GM19324 (cell line): Measurements from ENCODE around the gene TMEM161A.

Experiments
- ATAC-seq: cut with Tn5 transposase; IDR thresholded peaks from one replicate; pipeline ENCODE4 v1.9.1; 2021; ENCODE audit warnings: mild to moderate bottlenecking, moderate library complexity; ENCODE audit not compliant: unreplicated experiment, low FRiP score

TMEM161A gene

DNA sequence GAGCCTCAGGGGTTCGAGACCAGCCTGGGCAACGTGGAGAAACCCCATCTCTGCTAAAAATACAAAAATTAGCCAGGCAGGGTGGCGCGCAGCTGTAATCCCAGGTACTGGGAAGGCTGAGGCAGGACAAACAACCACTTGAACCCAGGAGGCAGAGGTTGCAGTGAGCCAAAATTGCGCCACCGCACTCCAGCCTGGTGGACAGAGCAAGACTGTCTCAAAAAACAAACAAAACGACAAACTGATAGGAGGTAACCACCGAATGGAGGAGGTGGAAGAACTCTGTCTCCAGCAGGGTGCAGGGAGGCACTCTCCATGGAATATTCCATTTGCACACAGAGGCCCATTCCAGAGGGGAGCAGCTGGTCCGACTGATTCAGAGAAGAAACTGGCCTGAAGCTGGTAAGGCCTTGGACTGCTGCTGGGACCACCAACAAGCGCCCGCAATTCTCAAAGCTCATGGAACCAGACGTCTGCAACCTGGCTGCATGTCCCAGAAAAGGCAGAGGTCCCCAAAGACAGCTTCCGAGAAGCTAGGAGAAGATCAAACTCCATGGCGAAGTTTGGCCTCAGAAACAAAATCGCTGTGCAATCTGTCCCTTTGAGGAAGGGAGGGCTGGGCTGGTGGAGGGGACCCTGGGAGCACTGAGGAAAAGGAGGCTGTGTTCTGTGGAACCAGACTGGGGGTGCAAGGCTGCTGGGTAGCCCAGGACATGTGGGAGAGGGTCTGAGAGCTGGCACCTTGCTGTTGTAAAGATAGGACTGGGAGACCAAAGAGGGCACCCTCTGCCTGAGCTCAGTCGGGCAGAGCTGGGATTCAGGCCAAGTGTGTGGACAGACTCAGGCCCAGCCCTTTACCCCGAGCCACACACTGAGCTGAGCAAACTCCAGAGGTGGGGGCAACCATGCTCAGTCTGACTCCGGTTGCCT is 39.3 kb downstream of the TMEM161A start:
- ATAC-seq = no peak

- ATAC-seq = no peak
Measured at GRCh38 chr19:19098084-19098702, 40.1 kb downstream of the TMEM161A start.

GRCh38 chr19:19096641-19097627 is 41.3 kb downstream of the TMEM161A start:
- ATAC-seq = no peak

DNA sequence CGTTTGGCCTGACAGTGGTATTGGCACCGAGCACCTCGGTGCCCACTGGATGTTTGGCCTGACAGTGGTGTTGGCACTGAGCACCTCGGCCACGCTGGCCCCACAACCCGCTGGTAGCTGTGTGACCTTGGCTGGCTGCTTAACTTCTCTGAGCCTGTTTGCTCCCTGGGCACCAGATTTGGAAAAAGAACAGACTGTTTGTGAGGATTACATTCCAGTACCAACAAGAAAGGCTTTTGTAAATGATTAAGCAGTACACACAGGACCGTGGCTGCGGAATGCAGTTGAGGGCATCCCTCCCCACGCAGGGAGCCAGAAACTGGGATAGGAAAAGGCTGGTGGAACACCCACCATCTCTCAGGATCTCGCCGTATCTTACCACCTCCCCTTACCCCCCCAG is 42.6 kb downstream of the TMEM161A start:
- ATAC-seq = no peak

DNA sequence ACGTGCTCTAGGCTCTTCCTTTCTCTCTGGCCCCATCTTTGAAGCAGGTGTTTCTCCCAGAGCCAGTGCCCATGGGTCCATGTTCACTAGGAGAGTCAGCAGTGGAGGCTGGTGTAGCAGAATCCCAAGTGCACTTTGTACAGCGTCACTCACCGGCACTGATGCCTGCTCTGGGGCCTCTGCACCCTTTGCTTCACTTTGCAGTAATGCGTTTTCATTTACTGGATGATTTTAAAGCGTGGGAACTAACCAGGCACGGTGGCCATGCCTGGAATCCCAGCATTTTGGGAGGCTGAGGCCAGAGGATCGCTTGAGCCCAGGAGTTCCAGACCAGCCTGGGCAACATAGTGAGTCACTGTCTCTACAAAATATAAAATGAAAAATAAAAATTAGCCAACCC is 43.8 kb downstream of the TMEM161A start:
- ATAC-seq = no peak

- ATAC-seq = no peak
Measured at GRCh38 chr19:19087676-19088075, 50.6 kb downstream of the TMEM161A start.

- ATAC-seq = no peak
Measured at GRCh38 chr19:19083413-19084178, 54.7 kb downstream of the TMEM161A start.

- no peak for ATAC-seq
Measured at GRCh38 chr19:19081642-19082151, 56.6 kb downstream of the TMEM161A start.

DNA sequence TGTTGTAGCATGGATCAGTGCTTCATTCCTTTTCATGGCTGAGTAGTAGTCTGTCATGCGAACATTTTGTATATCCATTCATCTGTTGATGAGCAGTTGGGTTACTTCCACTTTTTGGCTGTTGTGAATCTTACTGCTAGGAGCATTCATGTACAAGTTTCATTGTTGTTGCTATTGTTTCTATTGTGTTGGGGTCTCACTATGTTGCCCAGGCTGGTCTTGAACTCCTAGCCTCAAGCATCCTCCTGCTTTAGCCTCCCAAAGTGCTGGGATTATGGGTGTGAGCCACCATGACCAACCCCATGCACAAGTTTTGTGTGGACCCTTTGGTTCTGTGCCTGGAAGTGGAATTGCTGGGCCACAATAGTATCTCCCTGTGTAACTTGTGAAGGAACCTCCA is 58.7 kb downstream of the TMEM161A start:
- ATAC-seq = no peak

- no peak for ATAC-seq
Measured at GRCh38 chr19:19078801-19079200, 59.5 kb downstream of the TMEM161A start.

DNA sequence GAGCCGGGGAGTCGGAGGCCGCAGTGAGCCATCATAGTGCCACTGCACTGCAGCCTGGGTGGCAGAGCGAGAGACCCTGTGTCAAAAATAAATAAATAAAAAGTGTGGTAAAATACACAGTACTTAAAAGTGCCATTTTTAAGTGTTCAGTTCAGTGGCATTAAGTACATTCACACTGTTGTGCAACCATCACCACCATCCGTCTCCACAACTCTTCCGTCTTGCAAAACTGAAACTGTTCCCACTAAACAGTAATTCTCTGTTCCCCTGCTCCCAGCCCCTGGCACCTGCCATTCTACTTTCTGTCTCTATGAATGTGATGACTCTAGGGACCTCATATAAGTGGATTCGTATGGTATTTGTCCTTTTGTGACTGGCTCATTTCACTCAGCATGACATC is 61.2 kb downstream of the TMEM161A start:
- no peak for ATAC-seq

DNA sequence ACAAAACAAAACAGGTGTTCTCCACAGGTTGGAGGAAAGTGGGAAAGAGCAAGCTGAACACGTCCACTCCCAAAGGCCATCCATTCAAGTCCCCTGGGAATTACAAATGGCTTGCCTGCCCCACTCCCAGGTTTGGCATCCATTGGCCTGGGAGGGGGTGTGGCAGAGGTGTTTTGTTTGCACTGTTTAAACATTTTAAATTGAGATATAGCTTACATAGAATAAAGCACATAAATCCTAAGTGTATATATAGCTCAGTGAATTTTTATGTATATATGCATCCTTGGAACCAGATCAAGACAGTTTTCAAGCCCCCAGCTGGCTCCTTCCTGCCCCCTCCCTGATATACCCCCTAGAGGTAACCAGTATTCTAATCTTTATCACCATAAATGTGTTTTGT is 61.8 kb downstream of the TMEM161A start:
- no peak for ATAC-seq

DNA sequence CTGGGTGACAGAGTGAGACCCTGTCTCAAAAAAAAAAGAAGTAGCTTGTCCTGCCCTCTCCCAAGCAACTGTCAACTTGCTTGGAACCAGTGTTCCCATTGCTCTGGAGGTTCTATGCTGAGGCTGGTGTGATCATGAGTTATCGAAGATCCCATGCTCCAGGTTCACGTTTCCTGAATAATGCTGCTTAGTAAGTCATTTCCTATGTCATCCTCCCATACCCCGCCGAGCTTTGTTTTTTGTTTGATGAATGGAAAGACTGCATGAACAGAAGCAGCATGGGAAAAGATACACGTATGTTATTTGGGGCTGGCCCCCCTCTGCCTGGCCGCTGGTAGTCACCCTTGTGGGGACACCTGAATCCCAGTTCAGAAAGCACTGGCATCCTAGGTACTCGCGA is 63.2 kb downstream of the TMEM161A start:
- ATAC-seq = no peak

DNA sequence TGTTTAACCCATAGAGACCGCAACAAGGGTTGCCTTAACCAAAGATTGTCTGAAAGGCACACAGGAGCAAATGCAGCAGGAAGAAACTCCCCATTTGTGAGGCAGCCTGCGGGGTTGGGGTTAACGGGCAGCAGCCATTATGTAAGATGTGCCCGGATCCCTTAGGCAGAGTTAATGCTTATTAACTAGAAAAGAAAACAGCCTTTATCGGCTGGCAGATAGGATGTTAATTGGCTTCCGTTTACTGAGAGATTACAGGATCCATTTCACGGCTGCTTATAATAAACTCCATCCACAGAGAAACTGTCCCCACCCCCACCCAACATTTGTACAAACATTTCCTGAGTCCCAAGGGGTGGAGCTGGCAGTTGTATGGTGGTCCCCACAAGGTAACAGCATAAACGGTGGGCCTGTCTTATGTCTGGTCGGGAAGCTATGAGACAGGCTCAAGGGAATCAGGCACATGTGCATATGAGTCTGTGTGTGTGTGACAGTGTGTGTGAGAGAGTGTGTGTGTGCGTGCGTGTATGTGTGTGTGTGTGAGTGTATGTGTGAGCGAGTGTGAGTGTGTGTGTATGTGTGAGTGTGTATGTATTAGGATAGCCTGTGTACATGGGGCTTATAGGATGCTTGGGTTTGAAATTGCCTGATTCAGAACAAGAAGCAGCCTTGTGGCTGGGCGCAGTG is 63.9 kb downstream of the TMEM161A start:
- no peak for ATAC-seq

GRCh38 chr19:19071897-19072296 is 66.4 kb downstream of the TMEM161A start:
- no peak for ATAC-seq
